RWPE2 (cell line): ENCODE data around the gene DNAJA4.
A peak's percentile ranks its signal among the peaks of the same experiment; 100 is the strongest.

Experiments used
- ATAC-seq: fragments of 200-7000 bp; cut with Tn5 transposase; 3 replicates; pipeline ENCODE4 v1.9.1; 2021; ENCODE audit warnings: low read depth
- DNase-seq: peaks from one replicate; pipeline ENCODE4 v3.0.0-alpha.2; 2020; ENCODE audit warnings: low spot score
- H3K27ac ChIP-seq: fragments of 450-650 bp; 2 replicates; pipeline ENCODE4 v1.5.1; 2017; ENCODE audit warnings: mild to moderate bottlenecking; ENCODE audit not compliant: poor library complexity, severe bottlenecking
- H3K27me3 ChIP-seq: fragments of 250-450 bp; sonication (Bioruptor Pico); 2 replicates; pipeline ENCODE4 v1.5.1; 2021; ENCODE audit warnings: mild to moderate bottlenecking, moderate library complexity; ENCODE audit not compliant: insufficient read depth, poor library complexity, severe bottlenecking
- H3K36me3 ChIP-seq: fragments of 250-450 bp; sonication (Bioruptor Pico); 2 replicates; pipeline ENCODE4 v1.5.1; 2020; ENCODE audit warnings: low read depth, mild to moderate bottlenecking, moderate library complexity
- H3K4me1 ChIP-seq: fragments of 250-450 bp; sonication (Bioruptor Pico); 2 replicates; pipeline ENCODE4 v1.5.1; 2021; ENCODE audit warnings: mild to moderate bottlenecking, moderate library complexity; ENCODE audit not compliant: insufficient read depth, poor library complexity, severe bottlenecking
- H3K4me3 ChIP-seq: fragments of 250-450 bp; sonication (Bioruptor Pico); 2 replicates; pipeline ENCODE4 v1.5.1; 2021; ENCODE audit warnings: mild to moderate bottlenecking, moderate library complexity; ENCODE audit not compliant: severe bottlenecking
- H3K9me3 ChIP-seq: fragments of 250-450 bp; sonication (Bioruptor Pico); 2 replicates; pipeline ENCODE4 v1.5.1; 2021; ENCODE audit warnings: mild to moderate bottlenecking, moderate library complexity; ENCODE audit not compliant: severe bottlenecking
- CTCF ChIP-seq: fragments of 450-650 bp; IDR thresholded peaks from one replicate; pipeline ENCODE4 v1.5.1; 2017; ENCODE audit warnings: mild to moderate bottlenecking, moderate library complexity; ENCODE audit not compliant: poor library complexity, severe bottlenecking

Gene DNAJA4

GRCh38 chr15:78236491-78236890 is 27.9 kb upstream of the DNAJA4 start:
- H3K9me3 ChIP-seq, result no peaks in the 10 kb centered on the region
- peak; percentile 50 for DNase-seq
- H3K27me3 ChIP-seq, result no peaks in the 10 kb centered on the region
- TF ChIP-seq CTCF, result no peak
- H3K4me3 ChIP-seq, result no peak overlapping the region
- H3K27ac ChIP-seq, result no peak overlapping the region
- no peaks in the 10 kb centered on the region for H3K36me3 ChIP-seq
- H3K4me1 ChIP-seq, result no peaks in the 10 kb centered on the region
- no peak for ATAC-seq

GRCh38 chr15:78237146-78237545 is 27.2 kb upstream of the DNAJA4 start:
- H3K4me3 ChIP-seq, result no peak overlapping the region
- DNase-seq (peak; percentile 51), ATAC-seq (no peak)
- no peaks in the 10 kb centered on the region for H3K9me3 ChIP-seq
- no peaks in the 10 kb centered on the region for H3K27me3 ChIP-seq
- TF ChIP-seq CTCF, result no peak
- no peaks in the 10 kb centered on the region for H3K4me1 ChIP-seq
- H3K36me3 ChIP-seq, result no peaks in the 10 kb centered on the region
- H3K27ac ChIP-seq, result no peak overlapping the region

GRCh38 chr15:78239811-78240210 is 24.6 kb upstream of the DNAJA4 start:
- ATAC-seq (no peak), DNase-seq (peak; percentile 15)
- Histone ChIP-seq H3K9me3 (no peaks in the 10 kb centered on the region), H3K4me1 (peaks cover 9% of the 10 kb centered on the region), H3K27me3 (no peaks in the 10 kb centered on the region), H3K27ac (no peak overlapping the region), H3K4me3 (no peak overlapping the region), H3K36me3 (no peaks in the 10 kb centered on the region)
- TF ChIP-seq CTCF, result no peak

GRCh38 chr15:78241017-78241416 is 23.3 kb upstream of the DNAJA4 start:
- peak; percentile 87 for DNase-seq
- Histone ChIP-seq H3K4me1 (peaks cover 9% of the 10 kb centered on the region), H3K27ac (no peak overlapping the region), H3K36me3 (no peaks in the 10 kb centered on the region), H3K27me3 (no peaks in the 10 kb centered on the region), H3K9me3 (no peaks in the 10 kb centered on the region), H3K4me3 (no peak overlapping the region)
- TF ChIP-seq CTCF, result peak; percentile 99
- ATAC-seq, result peak; percentile 94

GRCh38 chr15:78242128-78242527 is 22.2 kb upstream of the DNAJA4 start:
- ATAC-seq (no peak), DNase-seq (peak; percentile 29)
- Histone ChIP-seq H3K27me3 (no peaks in the 10 kb centered on the region), H3K27ac (no peak overlapping the region), H3K4me1 (peaks cover 9% of the 10 kb centered on the region), H3K4me3 (no peak overlapping the region), H3K9me3 (no peaks in the 10 kb centered on the region), H3K36me3 (no peaks in the 10 kb centered on the region)
- no peak for TF ChIP-seq CTCF
